ENCODE results near the gene STK17B. TPM values are rescaled to one million over a fixed set of nuclear protein-coding genes. Genes with fewer than 3 reads are reported as not detected.

Gene STK17B
- total and polyA plus RNA-seq, 9 of the 15 experiments (the other 6 are each of a cell fraction or from before 2014, with no cell fraction given), result 2.3 to 17.7 (median 8.5) TPM

- TF ChIP-seq ETV1 (tag; conservative IDR thresholded peaks at IDR 0.05; ENCODE audit: low read depth), result no peak
- TF ChIP-seq HOXB6 (CRISPR knock-in tag; IDR thresholded peaks at IDR 0.05; ENCODE audit: borderline replicate concordance), result no peak
- no peak for TF ChIP-seq ZNF445 (CRISPR knock-in tag; IDR thresholded peaks at IDR 0.05; ENCODE audit: low read depth)
- TF ChIP-seq HNRNPK (IDR thresholded peaks at IDR 0.05; ENCODE audit: low read depth, low read length, poor library complexity, severe bottlenecking), result no peak
- no peak for TF ChIP-seq SMC3 (conservative IDR thresholded peaks at IDR 0.05; ENCODE audit: insufficient read depth, low read depth, low read length)
- TF ChIP-seq TCF3 (CRISPR knock-in tag; IDR thresholded peaks at IDR 0.05), result peak; percentile 76
- TF ChIP-seq ZNF354B (CRISPR knock-in tag; IDR thresholded peaks at IDR 0.05), result no peak
- TF ChIP-seq ZNF347 (CRISPR knock-in tag; IDR thresholded peaks at IDR 0.05; ENCODE audit: low read depth), result no peak
- TF ChIP-seq ZNF253 (CRISPR knock-in tag; conservative IDR thresholded peaks at IDR 0.05), result no peak
- no peak for TF ChIP-seq GTF3C2 (IDR thresholded peaks at IDR 0.05; ENCODE audit: borderline replicate concordance, extremely low read depth, insufficient read length)
- TF ChIP-seq FOXA3 (CRISPR knock-in tag; conservative IDR thresholded peaks at IDR 0.05 in 1 of 2, IDR thresholded peaks at IDR 0.05 in 1 of 2), result no peak
- TF ChIP-seq TAF1 (IDR thresholded peaks at IDR 0.05; ENCODE audit: control insufficient read depth, extremely low read depth, insufficient read depth, low read length, severe bottlenecking), result no peak
- no peak for TF ChIP-seq KLF13 (tag; IDR thresholded peaks at IDR 0.05; ENCODE audit: borderline replicate concordance, low read depth)
- TF ChIP-seq ZFP30 (CRISPR knock-in tag; IDR thresholded peaks at IDR 0.05; ENCODE audit: borderline replicate concordance), result no peak
- TF ChIP-seq IFI16 (CRISPR knock-in tag; IDR thresholded peaks at IDR 0.05), result no peak
- TF ChIP-seq HSF4 (CRISPR knock-in tag; IDR thresholded peaks at IDR 0.05; ENCODE audit: borderline replicate concordance), result no peak
- TF ChIP-seq MIER1 (IDR thresholded peaks at IDR 0.05; ENCODE audit: low read depth), result no peak
- no peak for TF ChIP-seq TEAD1 (CRISPR knock-in tag; IDR thresholded peaks at IDR 0.05)
- no peak for TF ChIP-seq NELFE (IDR thresholded peaks at IDR 0.05; ENCODE audit: insufficient read depth, insufficient read length)
- TF ChIP-seq E2F5 (CRISPR knock-in tag; IDR thresholded peaks at IDR 0.05), result no peak
- no peak for TF ChIP-seq PHTF2 (CRISPR knock-in tag; IDR thresholded peaks at IDR 0.05)
- TF ChIP-seq EHMT2 (IDR thresholded peaks at IDR 0.05), result no peak
- no peak for TF ChIP-seq TBP (optimal IDR thresholded peaks at IDR 0.05; ENCODE audit: low read depth, low read length)
- no peak for TF ChIP-seq L3MBTL2 (IDR thresholded peaks at IDR 0.05)
- no peak for TF ChIP-seq ZZZ3 (IDR thresholded peaks at IDR 0.05)
- TF ChIP-seq FOXM1 (IDR thresholded peaks at IDR 0.05; ENCODE audit: low read depth), result peak; percentile 56; the same call in 1 of the 2 replicates
- no peak for TF ChIP-seq FOXM1 (CRISPR knock-in tag; IDR thresholded peaks at IDR 0.05; ENCODE audit: low read depth)
Observed at GRCh38 chr2:196153480-196153879, 17.9 kb downstream of the STK17B start (continued).
